Stimulated activated CD4-positive, alpha-beta T cell treated with anti-CD3 and anti-CD28 coated beads, Interleukin-4, amount 100 ng/mL, for 4 hours (primary cell): ENCODE data around the gene PRKRA.
"Not testable (repeated sequence)": the region's sequence is repeated elsewhere in the genome, so short reads cannot be mapped to it uniquely, and the experiment has no call there.

Source experiments
- DNase-seq, 2 experiments: peaks; one replicate each; pipeline ENCODE4 v3.0.0-alpha.2; 2020

The PRKRA gene

DNA sequence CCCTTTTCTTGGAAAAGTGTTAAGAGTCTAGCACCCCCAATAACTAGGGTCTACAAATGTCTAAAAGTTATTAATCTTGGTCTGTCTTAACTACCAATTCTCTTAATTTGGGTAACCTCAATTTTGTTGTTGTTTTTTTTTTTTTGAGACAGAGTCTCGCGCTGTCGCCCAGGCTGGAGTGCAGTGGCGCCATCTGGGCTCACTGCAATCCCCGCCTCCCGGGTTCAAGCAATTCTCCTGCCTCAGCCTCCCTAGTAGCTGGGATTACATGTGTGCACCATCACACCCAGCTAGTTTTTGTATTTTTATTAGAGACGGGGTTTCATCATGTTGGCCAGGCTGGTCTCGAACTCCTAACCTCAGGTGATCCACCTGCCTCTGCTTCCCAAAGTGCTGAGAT is 38.5 kb downstream of the PRKRA start:
- DNase-seq: not testable (repeated sequence)

DNA sequence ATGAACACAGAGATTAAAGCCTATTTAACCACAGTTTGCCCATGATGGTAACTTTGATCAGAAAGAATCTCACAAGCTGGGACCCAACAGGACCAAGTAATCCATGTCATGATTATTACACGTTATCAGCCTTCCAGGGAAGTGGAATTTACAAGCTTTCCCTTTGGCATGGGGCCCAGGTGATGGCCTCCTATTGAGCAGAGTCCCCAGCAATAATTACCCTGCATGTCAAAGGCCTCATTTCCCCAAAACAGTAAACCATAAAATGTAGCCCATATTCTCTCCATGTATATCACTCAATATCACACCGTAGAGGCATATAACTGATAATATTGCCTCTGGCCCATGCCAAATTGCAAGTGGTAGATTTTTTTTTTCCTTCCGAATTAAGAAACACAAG is 38.9 kb downstream of the PRKRA start:
- no peak for DNase-seq

DNA sequence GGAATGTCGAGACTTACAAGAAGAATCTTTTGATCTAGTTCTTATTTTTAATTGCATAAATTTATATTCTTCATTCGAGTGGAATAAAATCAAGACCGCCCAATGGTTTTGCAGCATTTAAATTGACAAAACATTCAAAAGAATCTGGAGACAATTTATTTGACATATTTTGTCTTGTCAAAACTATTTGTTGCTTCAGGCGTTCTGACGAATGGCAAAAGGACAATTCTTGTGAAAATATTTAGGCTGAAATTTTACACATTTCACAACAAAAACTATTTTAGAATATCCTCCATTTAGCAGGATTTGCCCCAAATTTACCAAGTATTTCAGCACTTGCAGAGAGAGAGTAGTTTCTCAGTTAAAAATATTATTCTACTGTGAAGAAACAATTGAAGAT is 41.7 kb downstream of the PRKRA start:
- DNase-seq: no peak

DNA sequence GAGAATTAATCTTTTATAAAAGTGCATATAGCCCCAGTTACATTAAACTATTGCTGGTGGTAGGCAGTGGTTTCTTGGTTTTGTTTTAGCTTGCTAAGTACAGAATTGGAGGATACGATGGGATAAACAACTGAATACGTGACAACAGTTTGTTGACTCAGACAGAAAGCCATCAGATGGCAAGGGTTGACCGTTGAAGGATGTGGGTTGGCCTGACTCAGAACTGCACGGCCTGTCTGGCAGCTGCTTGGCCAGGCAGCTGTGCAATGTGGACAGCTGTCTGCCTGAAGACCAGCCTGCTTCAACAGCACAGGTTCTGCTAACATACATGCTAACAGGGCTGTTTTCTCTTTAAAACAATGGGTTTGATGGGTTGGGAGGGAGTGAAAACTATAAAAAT is 46.6 kb downstream of the PRKRA start:
- no peak for DNase-seq

DNA sequence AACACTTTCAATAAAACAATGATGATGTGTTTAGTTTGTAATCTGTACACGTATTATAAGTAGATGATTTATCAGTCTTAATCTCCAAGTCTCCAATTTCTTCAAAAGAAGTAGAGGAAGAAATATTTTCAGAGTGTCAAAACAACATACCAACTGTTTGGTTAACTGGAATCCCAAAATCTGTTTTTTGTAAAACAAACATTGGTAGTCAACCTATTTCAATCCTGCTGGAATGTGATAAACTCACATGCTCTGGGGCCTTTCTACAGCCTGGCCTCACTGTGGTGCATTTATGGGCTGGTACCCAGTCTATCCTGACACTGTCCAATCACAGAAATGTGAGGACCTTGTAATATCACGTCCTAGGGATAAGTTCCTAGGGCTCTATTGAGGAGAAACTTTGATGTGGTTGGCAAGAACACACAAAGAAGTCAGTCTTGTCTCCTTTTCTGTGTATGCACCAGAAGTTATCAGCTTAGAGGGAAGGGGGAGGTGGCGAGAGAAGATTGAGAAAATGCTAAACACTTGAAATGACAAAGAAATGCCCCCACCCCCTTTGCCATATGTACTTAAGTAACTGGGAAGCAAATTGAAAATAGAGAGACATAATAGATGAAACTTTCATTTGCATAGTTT is 47.2 kb downstream of the PRKRA start:
- DNase-seq: no peak

DNA sequence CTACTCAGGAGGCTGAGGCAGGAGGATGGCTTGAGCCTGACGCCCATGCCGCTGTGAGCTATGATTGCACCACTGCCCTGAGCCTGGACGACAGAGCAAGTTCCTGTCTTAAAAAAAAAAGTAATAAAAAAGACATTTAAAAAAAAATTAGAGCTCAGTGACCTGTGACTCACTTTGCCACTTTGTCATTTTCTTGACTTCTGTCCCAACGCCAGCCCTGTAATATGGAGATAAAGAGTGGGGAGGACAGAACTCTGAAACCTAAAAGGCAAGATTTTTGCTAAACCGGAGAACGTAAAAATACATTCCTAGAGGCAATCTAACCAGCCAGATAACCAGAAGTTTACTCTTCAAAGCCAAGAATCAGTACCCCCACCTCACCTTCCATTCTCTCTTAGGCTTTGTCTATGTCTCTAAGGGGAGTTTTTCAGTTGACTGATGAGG is 49.0 kb downstream of the PRKRA start:
- no peak for DNase-seq

DNA sequence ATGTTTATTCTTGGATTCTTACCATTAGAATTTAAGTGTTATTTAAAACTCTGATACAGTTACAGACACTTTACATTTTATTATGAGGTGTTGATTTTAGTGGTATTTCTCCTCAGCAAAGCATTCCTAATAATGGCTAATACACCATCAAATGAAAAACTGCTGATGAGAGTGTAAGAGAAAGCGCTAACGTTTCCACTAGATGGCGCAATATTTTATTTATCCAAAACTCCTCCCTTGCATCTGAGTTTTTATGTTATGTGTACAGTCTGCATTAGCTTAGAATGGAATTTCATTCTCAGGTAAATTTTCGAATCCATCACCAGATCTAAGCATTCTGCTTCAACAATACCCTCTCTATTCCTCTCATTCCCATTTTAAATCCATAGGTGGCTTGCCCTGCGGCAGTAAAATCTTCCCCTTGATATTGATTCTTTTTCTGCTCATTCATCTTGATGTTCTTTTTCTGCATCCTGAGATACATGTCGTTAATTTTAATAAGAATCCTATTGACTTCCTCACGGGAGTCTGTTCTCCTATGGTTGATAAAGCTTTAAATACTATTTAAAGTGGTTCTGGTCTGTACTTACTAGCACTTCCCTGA is 53.9 kb downstream of the PRKRA start:
- no peak for DNase-seq

DNA sequence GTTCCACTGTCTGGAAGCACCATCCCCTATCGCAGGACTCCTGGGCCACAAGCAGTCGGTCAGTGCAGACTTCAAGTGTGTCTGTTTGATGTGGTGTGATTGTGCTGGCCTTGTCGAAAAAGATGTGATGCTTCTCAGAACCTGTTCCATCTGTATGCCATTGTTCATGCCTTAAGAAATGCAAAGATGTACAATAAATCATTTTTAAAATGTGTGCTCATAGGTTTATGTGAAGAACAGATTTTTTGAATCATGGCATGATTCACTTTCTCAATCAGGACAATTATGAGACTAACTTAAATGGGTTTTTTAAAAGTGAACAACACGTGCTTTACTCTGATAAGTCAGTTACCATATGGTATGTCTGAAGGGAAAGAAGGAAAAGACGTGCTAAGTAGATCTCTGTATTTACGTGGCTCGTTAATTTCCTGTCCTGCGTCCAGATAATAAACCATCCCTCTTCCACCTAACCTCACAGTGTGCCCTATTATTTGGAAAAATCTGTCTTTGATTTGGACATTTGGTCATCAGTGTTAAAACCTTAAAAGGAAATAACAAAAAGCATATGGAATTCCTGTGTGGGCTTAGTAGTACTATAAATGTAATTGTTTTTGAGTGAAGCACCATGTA is 54.9 kb downstream of the PRKRA start:
- no peak for DNase-seq

DNA sequence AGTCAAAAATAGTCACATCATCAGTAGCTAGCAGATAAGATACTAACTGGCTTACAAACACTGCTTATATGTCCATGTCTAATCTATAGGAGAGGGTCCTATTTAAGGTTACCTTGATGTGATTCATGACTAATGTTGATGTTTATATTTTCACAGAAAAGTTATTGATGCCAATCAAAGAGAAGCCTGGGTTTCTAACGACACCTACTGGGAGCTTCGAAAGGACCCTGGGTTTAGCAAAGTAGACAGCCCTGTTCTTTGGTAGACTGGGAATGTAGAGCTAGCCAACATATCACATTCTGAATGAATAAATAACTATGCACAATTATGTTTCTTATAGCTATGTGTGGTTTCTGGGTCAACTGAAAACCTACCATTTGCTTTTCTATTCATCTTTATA is 55.7 kb downstream of the PRKRA start:
- DNase-seq: no peak

DNA sequence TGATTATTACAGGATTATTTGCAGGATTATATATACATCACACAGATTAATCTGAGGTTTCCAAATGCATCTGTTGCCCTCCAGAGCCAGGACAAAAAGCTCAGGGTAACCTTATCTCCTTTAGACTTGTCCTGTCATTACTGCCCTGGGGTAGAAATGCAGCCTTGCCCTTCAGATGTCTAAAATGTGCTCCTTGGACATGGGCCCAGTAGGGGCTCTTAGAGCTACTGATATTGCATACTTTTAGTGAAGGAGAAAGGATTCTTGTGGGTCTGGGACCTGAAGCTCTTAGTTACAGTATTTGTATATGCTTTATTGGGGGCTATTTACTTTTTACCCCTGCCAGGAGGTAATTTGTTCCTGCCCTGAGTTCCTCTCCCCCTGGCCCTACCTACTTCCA is 56.1 kb downstream of the PRKRA start:
- DNase-seq: no peak

DNA sequence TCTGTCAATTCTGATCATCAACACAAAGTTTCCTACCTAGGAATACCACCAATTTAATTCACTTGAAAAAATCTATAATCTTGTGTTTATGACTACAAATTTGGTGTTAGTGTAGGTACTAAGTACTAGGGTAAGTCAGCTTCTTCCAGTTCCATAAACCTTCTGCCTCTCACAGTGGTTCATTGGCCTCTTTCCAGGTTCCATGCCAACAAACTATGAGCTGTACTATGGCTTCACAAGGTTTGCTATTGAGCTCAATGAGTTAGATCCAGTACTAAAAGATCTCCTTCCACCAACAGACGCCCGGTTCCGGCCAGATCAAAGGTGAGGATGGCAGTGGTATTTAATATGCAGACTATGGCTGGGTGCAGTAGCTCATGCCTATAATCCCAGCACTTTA is 58.8 kb downstream of the PRKRA start:
- DNase-seq: no peak

DNA sequence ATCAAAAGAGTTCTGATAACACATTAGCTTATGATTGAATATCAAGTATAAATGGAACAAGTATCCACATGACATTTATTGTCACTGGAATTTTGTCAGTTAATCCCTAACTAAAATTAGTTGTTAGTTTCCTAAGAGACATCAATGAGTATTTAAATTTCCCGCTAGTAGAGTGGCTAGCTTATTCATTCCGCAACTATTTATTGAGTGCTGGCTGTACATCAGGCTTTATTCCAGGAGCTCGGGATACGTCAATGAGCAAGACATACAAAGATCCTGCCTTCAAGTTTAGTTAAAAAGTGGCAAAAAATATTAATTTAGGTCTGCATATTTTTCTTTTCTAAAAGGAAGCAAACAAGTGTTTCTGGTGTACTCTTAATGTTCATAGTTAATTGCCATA is 59.3 kb downstream of the PRKRA start:
- DNase-seq: no peak

DNA sequence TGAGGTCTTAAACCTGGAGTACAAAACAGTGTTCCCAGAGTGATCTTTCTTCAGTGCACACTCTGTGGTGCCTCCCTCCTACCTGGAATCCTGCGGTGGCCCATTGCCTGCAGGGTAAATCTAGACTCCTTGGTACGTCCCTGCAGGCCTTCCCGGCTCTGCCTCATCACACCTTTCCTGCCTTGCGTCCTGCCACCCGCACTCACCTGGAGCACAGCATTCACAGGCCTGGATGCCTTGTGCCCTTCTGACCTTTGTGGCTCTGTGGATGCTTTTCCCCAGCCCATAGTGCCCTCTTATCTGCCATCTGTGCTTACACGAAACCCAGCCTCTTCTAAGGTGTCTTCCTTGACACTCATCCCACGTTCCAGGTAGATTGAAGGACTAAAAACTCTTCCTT is 62.7 kb downstream of the PRKRA start:
- DNase-seq: no peak

DNA sequence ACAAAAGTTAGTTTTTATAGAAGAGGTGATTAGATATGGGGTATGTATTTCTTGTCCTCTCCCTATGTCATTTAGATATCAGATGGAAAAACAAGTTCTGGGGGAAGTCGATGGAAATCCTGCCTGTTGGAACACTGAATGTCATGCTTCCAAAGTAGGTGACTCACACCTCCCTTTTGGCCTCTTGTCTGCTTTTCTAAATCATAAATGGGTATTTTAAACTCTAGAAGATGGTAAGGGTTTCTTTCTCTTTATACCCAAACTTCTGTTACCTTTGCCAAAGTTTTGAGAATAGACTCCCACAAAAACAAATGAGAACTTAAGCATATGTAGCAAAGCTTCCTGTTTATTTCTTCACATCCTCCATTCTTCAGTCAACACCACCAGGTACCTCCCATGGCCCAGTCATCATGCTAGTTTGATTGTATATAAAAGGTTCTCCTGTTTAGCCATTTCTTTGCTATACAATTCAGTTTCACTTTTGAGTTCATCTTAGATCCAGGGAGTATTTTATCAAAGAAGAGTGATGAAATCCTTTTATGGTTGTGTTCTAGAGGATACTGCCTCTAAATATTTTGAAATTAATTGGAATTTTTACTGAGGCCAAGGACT is 63.9 kb downstream of the PRKRA start:
- no peak for DNase-seq

DNA sequence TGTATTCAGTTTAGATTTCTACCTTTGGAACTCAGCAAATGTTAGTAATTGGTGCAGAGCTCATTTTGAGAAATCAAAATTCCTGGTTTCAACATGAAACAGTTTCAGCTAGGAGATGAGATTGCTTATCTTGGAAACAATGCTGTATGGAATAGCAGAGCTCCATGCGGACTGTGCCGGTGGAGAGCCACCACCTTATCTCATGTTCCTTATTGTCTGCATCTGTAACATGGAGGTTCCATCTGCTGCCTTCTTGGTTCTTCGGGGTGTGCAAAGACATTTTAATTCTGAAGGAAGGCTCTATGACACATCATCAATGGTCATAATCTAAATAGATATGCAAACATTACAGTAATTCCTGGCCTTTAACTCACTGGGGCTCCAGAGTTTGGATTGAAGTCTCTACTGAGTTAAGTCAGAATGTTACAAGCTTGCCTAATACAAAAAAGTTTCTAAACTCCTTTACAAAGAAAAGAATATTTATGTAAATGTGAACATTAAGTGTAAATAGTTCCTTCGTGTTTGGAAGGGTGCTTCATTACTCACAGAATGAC is 65.3 kb downstream of the PRKRA start:
- DNase-seq: no peak

DNA sequence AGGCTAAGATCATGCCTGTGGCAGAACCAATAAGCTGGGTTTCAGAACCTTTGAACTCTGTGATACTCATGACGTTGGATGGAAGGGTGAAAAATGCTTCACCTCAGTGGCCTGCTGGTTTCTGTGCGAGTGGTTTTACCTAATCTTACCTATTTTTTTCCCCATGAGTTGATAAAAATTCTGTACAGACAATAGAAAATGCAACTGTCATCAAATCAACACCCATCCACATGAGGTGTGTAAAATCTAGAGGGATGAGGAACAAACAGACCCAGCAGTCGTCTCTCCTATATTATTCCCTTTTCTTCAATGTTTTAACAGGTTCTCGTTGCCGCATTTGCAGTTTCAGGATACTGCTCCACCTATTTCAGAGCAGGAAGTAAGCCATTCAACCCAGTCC is 67.3 kb downstream of the PRKRA start:
- no peak for DNase-seq
